ENCODE measurements around the gene TTC38. TPM values are rescaled to one million over a fixed set of nuclear protein-coding genes. Genes with fewer than 3 reads are reported as not detected.

Gene TTC38
- total and polyA plus RNA-seq, 2 experiments from 2014 or later = 21.5 to 27.6 TPM

DNA sequence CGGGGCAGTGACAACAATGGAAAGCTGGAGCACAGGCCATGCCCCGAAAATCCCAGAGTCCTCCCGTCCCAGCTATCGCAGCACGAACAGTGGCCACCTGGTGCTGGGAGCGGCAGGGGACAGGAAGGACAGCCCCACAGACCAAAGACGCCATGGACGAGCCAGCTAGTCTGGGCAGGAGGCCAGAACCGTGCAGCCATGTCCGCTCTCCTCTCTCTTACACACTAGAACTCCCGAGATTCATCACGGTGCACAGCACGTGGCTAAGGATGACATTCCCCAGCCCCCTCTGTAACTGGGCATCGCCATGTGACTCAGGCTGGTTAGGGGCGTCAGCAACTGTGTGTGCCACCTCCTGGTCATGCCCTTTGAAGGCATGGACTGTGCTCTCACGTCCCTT lies 22.3 kb upstream of the TTC38 start:
- Histone ChIP-seq H3F3A (ENCODE audit: insufficient read depth) (peaks cover 4% of the 10 kb centered on the region; the same call in 1 of the 2 replicates), H4K20me1 (ENCODE audit: insufficient read depth) (no peaks in the 10 kb centered on the region), H2AFZ (no peak overlapping the region), H3K79me2 (ENCODE audit: insufficient read depth) (0 out of 2 replicates have a peak, but pooled peaks cover 5% of the 10 kb centered on the region), H3K27me3 (replicated peaks; ENCODE audit: insufficient read depth) (no peaks in the 10 kb centered on the region), H3K4me2 (ENCODE audit: unreplicated experiment) (no peak overlapping the region), H3K27ac (no peak overlapping the region), H3K4me1 (ENCODE audit: insufficient read depth) (no peaks in the 10 kb centered on the region), H3K9ac (no peak overlapping the region), H3K4me3 (no peak overlapping the region), H3K9me3 (ENCODE audit: low read depth) (no peaks in the 10 kb centered on the region), H3K9me2 (ENCODE audit: insufficient read depth) (no peaks in the 10 kb centered on the region), H3K36me3 (ENCODE audit: low read depth) (no peaks in the 10 kb centered on the region)
- in situ Hi-C loops (cut with MboI) = no loop called here
- no peak for TF ChIP-seq EZH2 (IDR thresholded peaks at IDR 0.05; ENCODE audit: insufficient read depth, poor library complexity, severe bottlenecking)
- no peak for TF ChIP-seq EZH2phosphoT487 (IDR thresholded peaks at IDR 0.05; ENCODE audit: insufficient read depth, low read depth)
- WGBS, 2 experiments (ENCODE audit: low coverage in 1 of 2, low lambda C conversion rate in 2 of 2, missing lambda C conversion rate in 2 of 2) = 63 to 65% methylated on average over 15 to 16 of the region's 16 CpGs
- no peak for DNase-seq

DNA sequence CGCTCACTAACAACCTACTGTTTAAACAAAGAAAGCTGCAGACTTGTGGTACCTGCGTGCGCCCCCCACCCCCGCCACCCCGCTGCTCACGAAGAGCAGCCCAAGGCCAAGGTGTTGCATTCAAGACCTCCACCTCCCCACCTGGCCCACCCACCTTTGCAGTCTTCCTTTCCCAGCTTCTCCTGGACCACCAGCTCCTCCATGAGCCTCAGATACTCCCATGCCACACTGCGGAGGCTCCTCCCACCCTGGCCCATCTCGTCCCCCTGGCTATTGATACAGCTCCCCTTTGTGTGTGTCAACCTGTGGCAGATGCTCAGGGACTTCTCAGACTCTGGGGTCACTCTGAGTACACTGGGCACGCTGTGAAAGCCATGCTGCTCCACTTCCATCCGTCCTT lies 21.6 kb upstream of the TTC38 start:
- Histone ChIP-seq H3K4me2 (ENCODE audit: unreplicated experiment) (no peak overlapping the region), H2AFZ (no peak overlapping the region), H4K20me1 (ENCODE audit: insufficient read depth) (no peaks in the 10 kb centered on the region), H3K36me3 (ENCODE audit: low read depth) (no peaks in the 10 kb centered on the region), H3K4me3 (no peak overlapping the region), H3K9me3 (ENCODE audit: low read depth) (no peaks in the 10 kb centered on the region), H3K27me3 (replicated peaks; ENCODE audit: insufficient read depth) (no peaks in the 10 kb centered on the region), H3F3A (ENCODE audit: insufficient read depth) (peaks cover 4% of the 10 kb centered on the region; the same call in 1 of the 2 replicates), H3K9me2 (ENCODE audit: insufficient read depth) (no peaks in the 10 kb centered on the region), H3K79me2 (ENCODE audit: insufficient read depth) (0 out of 2 replicates have a peak, but pooled peaks cover 5% of the 10 kb centered on the region), H3K9ac (no peak overlapping the region), H3K27ac (no peak overlapping the region), H3K4me1 (ENCODE audit: insufficient read depth) (peaks cover 4% of the 10 kb centered on the region)
- DNase-seq = no peak
- in situ Hi-C loops (cut with MboI) = no loop called here
- 87 to 89% methylated on average over 7 to 10 of the region's 10 CpGs for WGBS, 2 experiments (ENCODE audit: low coverage in 1 of 2, low lambda C conversion rate in 2 of 2, missing lambda C conversion rate in 2 of 2)
- TF ChIP-seq EZH2phosphoT487 (IDR thresholded peaks at IDR 0.05; ENCODE audit: insufficient read depth, low read depth) (no peak), EZH2 (IDR thresholded peaks at IDR 0.05; ENCODE audit: insufficient read depth, poor library complexity, severe bottlenecking) (no peak)

DNA sequence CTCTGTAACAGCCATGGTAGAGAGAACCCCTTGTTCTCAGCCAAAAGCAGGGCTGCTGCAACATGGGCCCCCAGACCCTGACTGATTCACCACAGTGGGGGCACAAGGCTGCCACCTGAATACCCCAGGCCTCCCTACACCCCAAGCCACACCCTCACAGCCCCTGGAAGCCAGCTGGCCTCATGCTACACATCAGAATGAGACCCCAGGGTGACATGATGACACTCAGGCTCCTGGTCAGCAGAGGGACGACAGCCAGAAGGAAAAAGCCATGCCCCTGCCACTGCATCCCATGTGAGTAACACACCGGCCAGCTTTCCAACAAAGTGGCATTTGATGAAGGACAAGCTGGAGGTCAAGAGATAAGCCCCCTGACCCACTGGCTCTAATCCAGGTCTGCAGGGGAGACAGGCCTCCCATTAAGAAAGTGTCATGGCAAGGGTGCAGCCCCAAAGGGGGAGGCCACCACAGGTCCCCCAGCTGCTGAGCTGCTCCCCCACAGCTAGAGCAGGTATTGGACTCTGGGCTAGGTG lies 20.3 kb upstream of the TTC38 start:
- 95 to 100% methylated on average over 2 of the region's 2 CpGs for WGBS, 2 experiments (ENCODE audit: low coverage in 1 of 2, low lambda C conversion rate in 2 of 2, missing lambda C conversion rate in 2 of 2)
- TF ChIP-seq EZH2phosphoT487 (IDR thresholded peaks at IDR 0.05; ENCODE audit: insufficient read depth, low read depth) (no peak), EZH2 (IDR thresholded peaks at IDR 0.05; ENCODE audit: insufficient read depth, poor library complexity, severe bottlenecking) (no peak)
- no peaks in the 10 kb centered on the region for H3K9me2 ChIP-seq (ENCODE audit: insufficient read depth)
- H3K4me2 ChIP-seq (ENCODE audit: unreplicated experiment) = no peak overlapping the region
- no peaks in the 10 kb centered on the region for H3K9me3 ChIP-seq (ENCODE audit: low read depth)
- in situ Hi-C loops (cut with MboI) = no loop called here
- no peak overlapping the region for H3K27ac ChIP-seq
- H3K4me1 ChIP-seq (ENCODE audit: insufficient read depth) = peaks cover 11% of the 10 kb centered on the region
- no peaks in the 10 kb centered on the region for H4K20me1 ChIP-seq (ENCODE audit: insufficient read depth)
- no peaks in the 10 kb centered on the region for H3K27me3 ChIP-seq (replicated peaks; ENCODE audit: insufficient read depth)
- H2AFZ ChIP-seq = no peak overlapping the region
- H3K36me3 ChIP-seq (ENCODE audit: low read depth) = no peaks in the 10 kb centered on the region
- H3K9ac ChIP-seq = no peak overlapping the region
- 0 out of 2 replicates have a peak, but pooled peaks cover 5% of the 10 kb centered on the region for H3K79me2 ChIP-seq (ENCODE audit: insufficient read depth)
- H3K4me3 ChIP-seq = no peak overlapping the region
- DNase-seq = no peak
- H3F3A ChIP-seq (ENCODE audit: insufficient read depth) = peaks cover 3% of the 10 kb centered on the region

DNA sequence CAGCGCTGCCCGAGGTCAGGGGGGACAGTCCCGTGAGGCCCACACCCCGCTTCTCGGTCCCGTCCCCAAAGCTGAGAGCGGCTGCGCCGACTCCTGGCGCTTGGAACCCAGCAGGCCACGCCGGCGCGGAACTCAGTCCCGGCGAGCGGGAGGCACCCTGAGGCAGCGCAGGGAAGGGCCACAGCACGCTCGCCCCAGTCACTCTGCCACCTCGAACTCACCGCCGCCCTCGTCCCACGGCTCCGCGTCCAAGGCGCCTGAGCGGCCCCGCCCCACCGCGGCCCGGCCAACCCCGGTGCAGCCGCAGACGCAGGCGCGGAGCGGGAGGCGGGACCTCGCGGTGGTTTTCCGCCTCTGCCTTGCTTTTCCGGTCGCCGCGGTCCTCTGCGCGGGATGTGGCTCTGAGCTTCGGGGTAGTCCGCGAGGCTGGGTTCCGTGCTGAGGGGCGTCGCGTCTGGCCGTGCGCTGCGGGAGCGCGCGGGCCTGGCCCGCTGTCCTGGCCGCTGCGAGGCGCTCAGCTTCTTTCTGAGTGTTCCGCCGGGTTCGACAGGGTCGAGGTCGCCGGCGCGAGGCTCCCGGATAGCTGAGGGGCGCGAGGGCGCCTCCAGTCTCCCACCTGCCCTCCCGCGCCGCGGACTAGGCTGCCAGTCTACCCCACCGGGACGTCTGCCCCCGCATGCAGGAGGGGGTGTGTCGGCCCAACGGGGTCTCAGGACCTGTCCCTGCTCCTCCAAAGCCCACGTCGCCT lies 17.6 kb upstream of the TTC38 start, which contains the start of gene CDPF1:
TSS of gene CDPF1 (minus strand) at position 259 of the 748 bp plus-strand sequence. CDS start 2,009 bp downstream, outside the sequence.
- peak within 1 kb of the TSS; percentile 74 for H3K4me3 ChIP-seq
- peak; percentile 93 for DNase-seq
- no peaks in the 10 kb centered on the region for H3K36me3 ChIP-seq (ENCODE audit: low read depth)
- peaks cover 11% of the 10 kb centered on the region for H3K4me1 ChIP-seq (ENCODE audit: insufficient read depth)
- H3K27me3 ChIP-seq (replicated peaks; ENCODE audit: insufficient read depth) = no peaks in the 10 kb centered on the region
- H3K79me2 ChIP-seq (ENCODE audit: insufficient read depth) = 0 out of 2 replicates have a peak, but pooled peaks cover 5% of the 10 kb centered on the region
- H3K9me2 ChIP-seq (ENCODE audit: insufficient read depth) = no peaks in the 10 kb centered on the region
- H3F3A ChIP-seq (ENCODE audit: insufficient read depth) = peaks cover 3% of the 10 kb centered on the region
- WGBS, 2 experiments (ENCODE audit: low coverage in 1 of 2, low lambda C conversion rate in 2 of 2, missing lambda C conversion rate in 2 of 2) = 0 to 1% methylated on average over 66 to 87 of the region's 89 CpGs
- in situ Hi-C loops (cut with MboI) = no loop called here
- H2AFZ ChIP-seq = peak within 1 kb of the TSS; percentile 74
- no peaks in the 10 kb centered on the region for H4K20me1 ChIP-seq (ENCODE audit: insufficient read depth)
- H3K27ac ChIP-seq = peak within 1 kb of the TSS; percentile 52
- H3K4me2 ChIP-seq (ENCODE audit: unreplicated experiment) = peak within 1 kb of the TSS; percentile 93
- no peaks in the 10 kb centered on the region for H3K9me3 ChIP-seq (ENCODE audit: low read depth)
- no peak for TF ChIP-seq EZH2phosphoT487 (IDR thresholded peaks at IDR 0.05; ENCODE audit: insufficient read depth, low read depth)
- no peak for TF ChIP-seq EZH2 (IDR thresholded peaks at IDR 0.05; ENCODE audit: insufficient read depth, poor library complexity, severe bottlenecking)
- peak within 1 kb of the TSS; percentile 82 for H3K9ac ChIP-seq
